SK-N-SH treated with all-trans-retinoic acid at 6 μM for 48 hours (cell line): ENCODE data around the gene SP2.

Experiments
- ATAC-seq: fragments of 200-7000 bp; cut with Tn5 transposase; 3 replicates; pipeline ENCODE4 v1.9.1; 2020; ENCODE audit warnings: mild to moderate bottlenecking, moderate library complexity
- ARNTL ChIP-seq: fragments of 450-650 bp; formaldehyde crosslinking; IDR thresholded peaks from 2 replicates; pipeline ENCODE4 v1.5.0; 2020; ENCODE audit warnings: low read depth, mild to moderate bottlenecking, moderate library complexity, borderline replicate concordance
- BACH2 ChIP-seq: fragments of 250-450 bp; sonication (Bioruptor Pico); IDR thresholded peaks from 2 replicates; pipeline ENCODE4 v1.9.0; 2021; ENCODE audit warnings: mild to moderate bottlenecking, borderline replicate concordance
- CSDC2 ChIP-seq: fragments of 250-450 bp; sonication (Bioruptor Pico); IDR thresholded peaks from 2 replicates; pipeline ENCODE4 v1.5.0; 2020; ENCODE audit warnings: mild to moderate bottlenecking, moderate library complexity
- CSRNP3 ChIP-seq: fragments of 250-450 bp; sonication (Bioruptor Pico); IDR thresholded peaks from 2 replicates; pipeline ENCODE4 v1.5.1; 2021; ENCODE audit warnings: mild to moderate bottlenecking, moderate library complexity
- ESRRG ChIP-seq: fragments of 250-450 bp; sonication (Bioruptor Pico); IDR thresholded peaks from 2 replicates; pipeline ENCODE4 v1.6.1; 2021; ENCODE audit warnings: mild to moderate bottlenecking
- GLIS3 ChIP-seq: fragments of 250-450 bp; sonication (Bioruptor Pico); IDR thresholded peaks from 2 replicates; pipeline ENCODE4 v1.5.0; 2020; ENCODE audit warnings: mild to moderate bottlenecking, moderate library complexity
- ISL1 ChIP-seq: fragments of 250-450 bp; sonication (Bioruptor Pico); IDR thresholded peaks from 2 replicates; pipeline ENCODE4 v2.1.2; 2022; ENCODE audit warnings: mild to moderate bottlenecking, moderate library complexity
- OSR1 ChIP-seq: fragments of 250-450 bp; sonication (Bioruptor Pico); IDR thresholded peaks from 2 replicates; pipeline ENCODE4 v1.8.0; 2022; ENCODE audit warnings: moderate library complexity, mild to moderate bottlenecking, inconsistent platforms
- POU6F1 ChIP-seq: fragments of 250-450 bp; sonication (Bioruptor Pico); IDR thresholded peaks from 2 replicates; pipeline ENCODE4 v1.8.0; 2021; ENCODE audit warnings: low read depth, mild to moderate bottlenecking, moderate library complexity, borderline replicate concordance
- PPARA ChIP-seq: fragments of 250-450 bp; sonication (Bioruptor Pico); IDR thresholded peaks from 2 replicates; pipeline ENCODE4 v1.5.0; 2020; ENCODE audit warnings: mild to moderate bottlenecking, borderline replicate concordance
- RARB ChIP-seq: fragments of 250-450 bp; sonication (Bioruptor Pico); IDR thresholded peaks from 2 replicates; pipeline ENCODE4 v1.8.0; 2021; ENCODE audit warnings: mild to moderate bottlenecking, moderate library complexity
- SNAI2 ChIP-seq: fragments of 250-450 bp; sonication (Bioruptor Pico); IDR thresholded peaks from 2 replicates; pipeline ENCODE4 v1.5.0; 2020; ENCODE audit warnings: mild to moderate bottlenecking, moderate library complexity
- TCF4 ChIP-seq: fragments of 250-450 bp; sonication (Bioruptor Pico); IDR thresholded peaks from 2 replicates; pipeline ENCODE4 v1.8.0; 2021; ENCODE audit warnings: mild to moderate bottlenecking, moderate library complexity, borderline replicate concordance
- TOX ChIP-seq: fragments of 250-450 bp; sonication (Bioruptor Pico); IDR thresholded peaks from 2 replicates; pipeline ENCODE4 v1.8.0; 2021; ENCODE audit warnings: mild to moderate bottlenecking, moderate library complexity, borderline replicate concordance
- TSHZ2 ChIP-seq: fragments of 250-450 bp; sonication (Bioruptor Pico); IDR thresholded peaks from 2 replicates; pipeline ENCODE4 v1.5.0; 2020; ENCODE audit warnings: mild to moderate bottlenecking, moderate library complexity
- ZC3H10 ChIP-seq: fragments of 250-450 bp; sonication (Bioruptor Pico); IDR thresholded peaks from 2 replicates; pipeline ENCODE4 v1.5.1; 2021; ENCODE audit warnings: mild to moderate bottlenecking, moderate library complexity
- ZFP3 ChIP-seq: fragments of 250-450 bp; sonication (Bioruptor Pico); IDR thresholded peaks from 2 replicates; pipeline ENCODE4 v1.5.0; 2020; ENCODE audit warnings: mild to moderate bottlenecking, moderate library complexity
- ZFP30 ChIP-seq: fragments of 450-650 bp; formaldehyde crosslinking; IDR thresholded peaks from 2 replicates; pipeline ENCODE4 v1.5.0; 2022; ENCODE audit warnings: mild to moderate bottlenecking, moderate library complexity
- ZNF565 ChIP-seq: fragments of 450-650 bp; formaldehyde crosslinking; conservative IDR thresholded peaks from 2 replicates; pipeline ENCODE4 v1.5.0; 2020; ENCODE audit warnings: low read depth, mild to moderate bottlenecking, moderate library complexity
- ZNF70 ChIP-seq: fragments of 450-650 bp; formaldehyde crosslinking; IDR thresholded peaks from 2 replicates; pipeline ENCODE4 v1.5.0; 2020; ENCODE audit warnings: mild to moderate bottlenecking, moderate library complexity
- ZNF8 ChIP-seq: fragments of 450-650 bp; formaldehyde crosslinking; IDR thresholded peaks from 2 replicates; pipeline ENCODE4 v1.5.0; 2020; ENCODE audit warnings: mild to moderate bottlenecking, moderate library complexity
- TF ChIP-seq, protein P1 (sequence below): fragments of 250-450 bp; sonication (Bioruptor Pico); IDR thresholded peaks from 2 replicates; pipeline ENCODE4 v1.5.1; 2020; ENCODE audit warnings: low read depth, mild to moderate bottlenecking, moderate library complexity

SP2 gene

DNA sequence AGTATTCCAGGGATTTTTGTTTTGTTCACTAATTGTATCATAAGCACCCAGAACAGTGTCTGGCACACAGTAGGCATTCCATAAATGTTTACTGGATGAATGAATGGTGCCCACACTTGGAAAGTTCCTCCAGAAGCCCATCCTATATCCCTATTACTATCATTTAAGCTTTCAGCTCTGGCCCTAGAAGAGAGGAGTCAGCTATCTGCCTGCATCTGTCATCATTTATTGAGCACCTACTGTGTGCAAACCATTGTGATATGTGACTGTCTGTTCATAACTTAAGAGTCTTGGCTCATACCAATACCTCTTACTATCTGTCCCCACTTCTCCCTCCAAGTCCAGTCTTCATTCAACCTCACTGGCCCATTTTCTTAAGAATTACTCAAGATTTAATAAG lies 25.0 kb upstream of the SP2 start:
- TF ChIP-seq ZNF565 (no peak), SNAI2 (CRISPR knock-in tag) (no peak), OSR1 (CRISPR knock-in tag) (no peak), GLIS3 (CRISPR knock-in tag) (no peak), ZFP3 (CRISPR knock-in tag) (no peak), CSDC2 (CRISPR knock-in tag) (no peak), TOX (CRISPR knock-in tag) (no peak), ZC3H10 (CRISPR knock-in tag) (no peak), RARB (CRISPR knock-in tag) (no peak), ZNF70 (CRISPR knock-in tag) (no peak), TSHZ2 (CRISPR knock-in tag) (no peak), ZNF8 (CRISPR knock-in tag) (no peak), CSRNP3 (CRISPR knock-in tag) (no peak), TCF4 (CRISPR knock-in tag) (no peak), POU6F1 (CRISPR knock-in tag) (no peak), PPARA (no peak), ARNTL (CRISPR knock-in tag) (no peak), BACH2 (no peak), ISL1 (CRISPR knock-in tag) (no peak)
- TF ChIP-seq, protein P1, sequence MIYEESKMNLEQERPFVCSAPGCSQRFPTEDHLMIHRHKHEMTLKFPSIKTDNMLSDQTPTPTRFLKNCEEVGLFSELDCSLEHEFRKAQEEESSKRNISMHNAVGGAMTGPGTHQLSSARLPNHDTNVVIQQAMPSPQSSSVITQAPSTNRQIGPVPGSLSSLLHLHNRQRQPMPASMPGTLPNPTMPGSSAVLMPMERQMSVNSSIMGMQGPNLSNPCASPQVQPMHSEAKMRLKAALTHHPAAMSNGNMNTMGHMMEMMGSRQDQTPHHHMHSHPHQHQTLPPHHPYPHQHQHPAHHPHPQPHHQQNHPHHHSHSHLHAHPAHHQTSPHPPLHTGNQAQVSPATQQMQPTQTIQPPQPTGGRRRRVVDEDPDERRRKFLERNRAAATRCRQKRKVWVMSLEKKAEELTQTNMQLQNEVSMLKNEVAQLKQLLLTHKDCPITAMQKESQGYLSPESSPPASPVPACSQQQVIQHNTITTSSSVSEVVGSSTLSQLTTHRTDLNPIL (CRISPR knock-in tag) = no peak
- TF ChIP-seq, all 23 proteins: peak for 0
- ATAC-seq = no peak

DNA sequence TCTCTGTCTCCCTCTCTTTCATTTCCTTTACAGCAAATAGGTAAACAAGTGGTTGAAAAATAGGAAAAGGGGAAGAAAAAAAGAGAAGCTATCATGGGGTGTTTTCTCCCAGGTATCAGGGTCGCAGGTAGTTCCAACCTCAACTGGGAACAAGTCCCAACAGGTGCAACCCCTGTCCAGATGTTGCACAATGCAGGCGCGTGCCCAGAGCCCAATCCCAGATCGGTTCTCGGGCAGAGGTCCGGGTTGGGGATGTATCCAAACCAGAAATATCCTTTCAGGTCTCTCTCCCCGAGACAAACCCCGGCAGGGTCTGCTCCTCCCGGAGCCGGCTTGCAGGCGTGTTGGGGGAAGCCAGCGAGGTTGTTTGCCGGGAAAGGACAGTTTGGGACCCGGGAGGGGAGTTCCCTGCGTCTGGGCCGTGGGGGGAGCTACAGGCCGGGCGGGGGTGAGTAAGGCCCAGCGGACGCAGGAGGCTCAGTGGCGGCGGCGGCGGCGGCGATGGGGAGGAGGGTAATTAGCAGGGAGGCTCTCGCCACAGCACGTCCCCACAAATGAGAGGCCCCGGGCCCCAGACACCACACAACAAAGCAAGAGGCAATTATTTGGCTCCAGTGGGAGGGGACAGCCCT lies 23.9 kb upstream of the SP2 start:
- no peak for TF ChIP-seq POU6F1 (CRISPR knock-in tag)
- no peak for TF ChIP-seq BACH2
- TF ChIP-seq GLIS3 (CRISPR knock-in tag) = no peak
- TF ChIP-seq, protein P1 (CRISPR knock-in tag) = no peak
- no peak for TF ChIP-seq SNAI2 (CRISPR knock-in tag)
- no peak for TF ChIP-seq ZFP3 (CRISPR knock-in tag)
- no peak for TF ChIP-seq CSDC2 (CRISPR knock-in tag)
- TF ChIP-seq ARNTL (CRISPR knock-in tag) = no peak
- TF ChIP-seq PPARA = no peak
- TF ChIP-seq RARB (CRISPR knock-in tag) = no peak
- TF ChIP-seq ZNF565 = no peak
- no peak for TF ChIP-seq ZNF8 (CRISPR knock-in tag)
- no peak for TF ChIP-seq TSHZ2 (CRISPR knock-in tag)
- TF ChIP-seq ISL1 (CRISPR knock-in tag) = no peak
- TF ChIP-seq ZFP30 (CRISPR knock-in tag) = no peak
- no peak for TF ChIP-seq ESRRG (CRISPR knock-in tag)
- no peak for TF ChIP-seq ZC3H10 (CRISPR knock-in tag)
- TF ChIP-seq TCF4 (CRISPR knock-in tag) = no peak
- TF ChIP-seq ZNF70 (CRISPR knock-in tag) = no peak
- no peak for ATAC-seq
